Stimulated activated CD4-positive, alpha-beta T cell treated with anti-CD3 and anti-CD28 coated beads, TNF-alpha, amount 100 ng/mL, for 4 hours (primary cell): Measurements from ENCODE around the gene ZBTB17.
A peak's percentile ranks its signal among the peaks of the same experiment; 100 is the strongest.

Experiments
- DNase-seq, 3 experiments: peaks; one replicate each; pipeline ENCODE4 v3.0.0-alpha.2; 2020; ENCODE audit warnings: low read depth in 3 of 3

ZBTB17 gene

DNA sequence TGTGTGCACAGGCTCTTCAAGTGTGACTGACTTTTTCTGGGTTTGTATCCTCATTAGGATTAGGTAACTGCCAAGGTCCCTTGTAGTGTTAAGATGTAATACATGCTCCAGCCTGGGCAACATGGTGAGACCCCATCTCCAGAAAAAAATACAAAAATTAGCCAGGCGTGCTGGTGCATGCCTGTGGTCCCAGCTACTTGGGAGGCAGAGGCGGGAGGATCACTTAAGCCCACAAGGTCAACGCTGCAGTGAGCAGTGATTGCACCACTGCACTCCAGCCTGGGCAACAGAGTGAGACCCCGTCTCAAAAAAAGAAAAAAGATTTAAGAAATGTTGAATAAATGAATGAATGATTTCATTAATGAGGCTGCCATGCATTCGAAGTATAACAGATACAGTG is 15.1 kb downstream of the ZBTB17 start:
- DNase-seq = no peak

DNA sequence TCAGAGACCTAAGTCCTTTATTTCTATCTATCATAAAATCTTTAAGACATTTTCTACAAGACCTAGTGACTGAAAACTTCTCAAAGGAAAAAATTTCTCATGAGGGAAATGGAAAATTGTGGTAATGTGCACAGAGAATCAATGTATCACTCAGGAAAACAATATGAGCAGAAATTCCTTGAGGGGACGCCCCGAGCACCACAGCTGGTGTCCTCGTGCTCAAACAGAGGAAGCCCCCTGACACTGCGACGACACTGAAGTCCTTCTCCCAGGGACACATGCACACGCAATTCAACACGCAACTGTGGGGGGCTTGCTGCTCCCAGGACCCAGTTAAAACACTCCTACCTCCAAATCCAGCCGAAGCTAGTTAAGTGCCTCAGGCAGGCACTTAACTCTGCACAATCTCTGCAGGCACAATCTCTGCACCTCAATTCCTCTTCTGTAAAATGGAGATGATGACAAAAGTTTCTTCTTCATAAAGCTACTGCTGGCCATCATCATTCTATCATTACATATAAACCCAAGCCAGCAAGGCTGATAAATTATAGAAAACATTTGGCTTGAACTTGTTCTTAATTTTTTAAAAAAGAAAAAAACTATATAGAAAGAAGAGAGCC is 16.0 kb downstream of the ZBTB17 start:
- no peak for DNase-seq

- no peak for DNase-seq
Observed at GRCh38 chr1:15959424-15959823, 16.5 kb downstream of the ZBTB17 start.

DNA sequence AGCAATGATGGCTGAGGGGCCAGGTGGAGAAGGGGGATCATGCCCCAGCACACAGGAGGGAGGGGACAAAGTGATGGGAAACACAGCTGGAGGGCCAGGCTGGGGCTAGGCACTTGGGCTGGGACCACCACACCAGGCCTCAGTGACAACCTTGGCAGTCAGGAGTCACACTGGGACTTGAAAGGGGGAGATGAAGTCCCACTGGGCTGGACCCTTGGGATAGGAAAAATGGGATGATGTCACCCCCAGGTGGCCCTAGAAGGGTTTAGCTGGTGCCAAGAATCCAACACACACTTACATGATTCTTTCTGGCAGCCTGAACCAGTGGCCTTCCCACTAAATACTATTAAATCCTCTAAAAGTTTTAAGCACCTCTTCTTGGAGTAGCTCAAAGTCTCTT is 17.1 kb downstream of the ZBTB17 start:
- DNase-seq = no peak

DNA sequence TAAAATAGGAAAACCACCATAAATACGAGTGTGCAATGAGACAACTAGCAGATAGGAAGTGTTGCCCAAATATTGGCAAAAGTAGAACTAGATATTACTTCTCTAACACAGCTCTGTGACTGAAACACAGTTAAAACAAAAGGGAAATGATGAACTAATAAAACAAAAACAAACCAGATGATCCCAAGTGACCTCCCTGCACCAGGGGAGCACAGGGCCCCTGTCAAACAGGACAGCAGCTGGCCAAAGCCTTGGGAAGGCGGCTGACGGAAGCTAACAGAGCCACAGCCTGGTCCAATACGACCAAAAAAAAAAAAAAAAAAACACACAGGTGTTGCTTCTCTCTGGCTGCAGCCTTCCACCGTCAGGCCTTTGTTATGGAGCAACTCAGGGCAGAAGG is 17.8 kb downstream of the ZBTB17 start:
- DNase-seq = no peak

- DNase-seq = no peak
Observed at GRCh38 chr1:15957221-15958095, 18.4 kb downstream of the ZBTB17 start.

GRCh38 chr1:15956150-15956549 is 19.8 kb downstream of the ZBTB17 start:
- no peak for DNase-seq

- DNase-seq = no peak
Observed at GRCh38 chr1:15955552-15955951, 20.3 kb downstream of the ZBTB17 start.

DNA sequence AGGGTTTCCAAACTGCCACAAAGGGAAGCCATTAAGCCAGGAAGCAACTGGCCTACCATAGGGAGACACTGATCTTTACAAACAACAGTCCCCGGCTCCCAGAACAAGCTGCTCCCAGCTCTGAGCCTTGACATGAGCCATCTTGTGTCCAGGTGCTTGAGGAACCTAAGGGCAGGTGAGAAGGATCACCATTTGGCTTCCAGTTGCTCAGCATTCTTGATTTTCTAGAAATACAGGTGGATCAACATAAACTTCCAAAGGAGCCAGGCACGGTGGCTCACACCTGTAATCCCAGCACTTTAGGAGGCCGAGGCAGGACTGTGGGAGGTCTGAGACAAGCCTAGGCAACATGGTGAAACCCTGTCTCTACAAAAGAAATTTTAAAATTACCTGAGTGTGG is 21.6 kb downstream of the ZBTB17 start:
- DNase-seq = no peak

DNA sequence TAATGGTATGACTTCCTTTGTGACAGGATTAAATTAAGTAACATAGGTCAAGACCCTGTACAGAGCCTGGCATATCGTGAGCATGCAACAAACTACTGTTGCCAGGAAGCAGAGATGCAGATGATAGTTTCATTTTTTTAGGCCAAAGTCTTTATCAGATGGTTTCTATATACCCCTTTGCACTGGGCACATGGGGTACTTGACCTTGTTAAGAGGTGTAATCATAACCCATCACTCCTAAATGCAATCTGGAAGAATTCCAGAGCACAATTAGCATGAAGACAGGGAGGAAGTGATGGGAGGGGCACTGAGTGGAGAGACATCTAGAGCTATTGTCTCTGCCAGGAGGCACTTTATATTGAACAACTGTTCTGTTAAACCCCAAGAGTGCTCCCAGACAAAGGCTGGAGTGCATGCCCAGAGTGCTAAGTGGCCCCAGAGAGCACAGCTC is 22.1 kb downstream of the ZBTB17 start:
- no peak for DNase-seq

- no peak for DNase-seq
Observed at GRCh38 chr1:15953294-15953771, 22.6 kb downstream of the ZBTB17 start.

DNA sequence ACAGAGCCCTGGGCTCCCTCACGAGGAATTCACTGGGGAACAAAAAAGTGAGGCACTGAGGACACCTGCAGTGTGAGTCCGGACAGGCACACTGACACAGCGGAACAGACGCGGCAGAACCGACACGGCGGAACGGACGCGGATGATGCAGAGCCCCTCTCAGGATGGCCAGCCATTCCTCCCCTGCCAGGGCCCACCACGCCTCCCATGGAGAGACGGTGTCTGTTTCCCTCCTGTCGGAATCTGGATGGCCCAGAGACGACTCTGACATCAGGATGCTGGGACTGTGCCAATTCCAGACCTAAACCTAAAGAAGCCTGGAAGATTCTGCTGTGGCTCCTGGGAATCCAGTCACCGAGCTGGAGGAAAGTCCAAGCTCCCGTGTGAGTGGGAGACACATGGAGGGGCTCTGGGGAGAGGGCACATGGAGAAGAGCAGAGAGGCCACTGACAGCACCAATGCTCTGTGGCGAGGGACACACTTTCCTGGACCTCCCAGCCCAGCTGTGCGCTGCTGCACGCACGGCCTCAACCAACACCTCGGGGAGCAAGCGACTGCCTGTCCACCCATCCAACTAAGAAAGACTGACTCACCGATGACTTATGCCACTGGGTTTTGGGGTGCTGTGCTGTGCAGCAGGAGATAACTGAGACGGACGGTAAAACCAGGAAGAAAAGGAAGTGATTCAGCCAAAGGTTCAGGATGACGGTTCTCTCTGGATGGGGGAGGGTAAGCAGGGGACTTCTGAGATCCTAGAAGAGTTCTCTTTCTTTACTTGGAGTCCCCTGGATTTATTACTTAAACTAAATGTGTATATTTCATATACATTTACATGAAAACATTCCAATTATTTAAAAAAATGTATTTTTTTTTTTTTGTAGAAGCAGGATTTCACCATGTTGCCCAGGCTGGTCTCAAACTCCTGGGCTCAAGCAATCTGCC is 23.3 kb downstream of the ZBTB17 start:
- no peak for DNase-seq

GRCh38 chr1:15951341-15952153 is 24.4 kb downstream of the ZBTB17 start:
- DNase-seq = no peak

- peak; percentile 48 to 84 (median 80) for DNase-seq
Observed at GRCh38 chr1:15950763-15951295, 25.1 kb downstream of the ZBTB17 start.

- DNase-seq = peak in 2 of 3 experiments; percentile 43 to 50
Observed at GRCh38 chr1:15950302-15950701, 25.6 kb downstream of the ZBTB17 start.

- DNase-seq = peak; percentile 63 to 81 (median 73)
Observed at GRCh38 chr1:15949453-15950245, 26.3 kb downstream of the ZBTB17 start.

GRCh38 chr1:15948595-15949452 is 27.1 kb downstream of the ZBTB17 start:
- DNase-seq = no peak

GRCh38 chr1:15948091-15948591 is 27.8 kb downstream of the ZBTB17 start:
- DNase-seq = no peak
